Bronchial epithelial cell (primary cell): ENCODE measurements around the gene TNNI3. TPM values are rescaled to one million over a fixed set of nuclear protein-coding genes. Genes with fewer than 3 reads are reported as not detected.
A peak's percentile ranks its signal among the peaks of the same experiment; 100 is the strongest.

Experiments used
- DNase-seq: peaks from one replicate; pipeline ENCODE4 v3.0.0-alpha.2; 2010; ENCODE audit warnings: low read depth
- FAIRE-seq: peaks from 2 replicates; lab custom pipeline; 2011; peaks lifted over from hg19 to GRCh38; lab: Jason Lieb, UNC
- H3K27me3 ChIP-seq: 2 replicates; pipeline ENCODE4 v1.5.1; 2011; ENCODE audit warnings: low read length; ENCODE audit not compliant: control insufficient read depth, insufficient read depth
- H3K36me3 ChIP-seq: 2 replicates; pipeline ENCODE4 v1.5.1; 2011; ENCODE audit warnings: low read length; ENCODE audit not compliant: control insufficient read depth, insufficient read depth
- H3K4me3 ChIP-seq: 2 replicates; pipeline ENCODE4 v1.5.1; 2011; ENCODE audit warnings: mild to moderate bottlenecking, low read depth, low read length, control low read depth
- CTCF ChIP-seq: IDR thresholded peaks from 2 replicates; pipeline ENCODE4 v1.5.1; 2011; ENCODE audit warnings: mild to moderate bottlenecking, moderate library complexity, low read length, control low read depth, inconsistent platforms; ENCODE audit not compliant: insufficient read depth, severe bottlenecking
- total RNA-seq: library from RNA; depleted of rRNA; stranded (reverse); fragments of >200 nt; gene quantifications from 2 replicates; pipeline ENCODE4 v1.2.1, GENCODE V29; 2014

Gene TNNI3
- total RNA-seq, 1 donor from 2014 or later: 0.53 TPM

DNA sequence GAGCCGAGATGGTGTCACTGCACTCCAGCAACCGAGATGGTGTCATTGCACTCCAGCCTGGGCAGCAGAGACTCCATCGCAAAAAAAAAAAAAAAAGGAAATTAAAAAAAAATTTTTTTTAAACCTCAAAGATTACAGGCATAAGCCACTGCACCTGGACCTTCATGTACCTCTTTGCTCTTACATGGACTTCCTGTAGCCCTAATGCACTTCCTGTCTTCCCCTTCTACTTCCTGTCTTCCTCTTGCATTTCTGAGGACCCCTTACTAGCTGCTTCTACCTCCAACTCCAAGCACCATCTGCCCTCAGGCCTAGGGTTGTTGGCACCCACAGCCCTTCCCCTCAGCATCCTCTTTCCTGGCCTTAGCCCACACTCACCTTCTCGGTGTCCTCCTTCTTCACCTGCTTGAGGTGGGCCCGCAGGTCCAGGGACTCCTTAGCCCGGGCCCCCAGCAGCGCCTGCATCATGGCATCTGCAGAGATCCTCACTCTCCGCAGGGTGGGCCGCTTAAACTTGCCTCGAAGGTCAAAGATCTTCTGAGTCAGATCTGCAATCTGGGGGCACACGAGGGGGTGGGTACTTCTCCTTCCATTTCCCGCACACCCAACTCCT, 3.8 kb downstream of the TNNI3 start:
- no peak overlapping the region for H3K4me3 ChIP-seq
- no peak for FAIRE-seq
- no peak for TF ChIP-seq CTCF
- H3K27me3 ChIP-seq: no peaks in the 10 kb centered on the region
- H3K36me3 ChIP-seq: no peaks in the 10 kb centered on the region
- DNase-seq: no peak

GRCh38 chr19:55152017-55152416, 5.5 kb downstream of the TNNI3 start:
- Histone ChIP-seq H3K4me3 (no peak overlapping the region), H3K36me3 (no peaks in the 10 kb centered on the region), H3K27me3 (no peaks in the 10 kb centered on the region)
- no peak for TF ChIP-seq CTCF
- DNase-seq: no peak
- no peak for FAIRE-seq

- FAIRE-seq (no peak), DNase-seq (no peak)
- no peak for TF ChIP-seq CTCF
- no peak within 1 kb of the TSS for H3K4me3 ChIP-seq
- no peaks in the 10 kb centered on the region for H3K27me3 ChIP-seq
- no peaks in the 10 kb centered on the region for H3K36me3 ChIP-seq
These were observed 8.2 kb downstream of the TNNI3 start, which contains the start of gene TNNT1 for GRCh38 chr19:55149078-55150003. TNNT1 (minus strand) TSS chr19:55149206; CDS start chr19:55147157, 2,049 bp downstream.

- no peak for FAIRE-seq
- DNase-seq: no peak
- no peak overlapping the region for H3K4me3 ChIP-seq
- TF ChIP-seq CTCF: no peak
- no peaks in the 10 kb centered on the region for H3K36me3 ChIP-seq
- H3K27me3 ChIP-seq: no peaks in the 10 kb centered on the region
These were observed 9.8 kb downstream of the TNNI3 start for GRCh38 chr19:55147545-55148251.

DNA sequence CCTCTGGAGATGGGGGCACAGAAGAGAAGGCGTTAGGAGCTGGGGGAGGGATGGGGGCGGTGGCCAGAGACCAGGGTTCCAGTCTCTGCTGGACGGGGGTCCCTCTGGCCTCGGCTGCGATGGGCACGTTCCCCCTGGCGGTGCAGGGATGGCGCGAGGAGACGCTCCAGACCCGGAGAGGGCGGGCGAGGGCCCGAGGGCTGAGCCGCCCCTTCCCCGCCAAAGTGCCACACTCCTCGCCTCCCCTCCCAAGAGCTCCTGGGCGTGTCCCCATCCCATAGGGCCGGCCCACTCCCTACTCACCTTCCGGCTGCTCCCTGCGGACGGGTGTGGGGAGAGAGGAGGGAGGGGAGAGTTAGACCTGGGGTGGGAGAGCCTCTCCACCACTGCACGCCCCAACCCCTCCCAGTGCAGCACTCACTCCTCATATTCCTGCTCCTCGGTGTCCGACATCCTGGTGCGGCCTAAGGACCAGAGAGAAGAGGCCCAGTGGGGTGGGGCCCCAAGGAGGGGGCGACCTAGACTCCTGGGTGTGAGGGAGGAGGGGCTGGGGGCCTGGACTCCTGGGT, 10.7 kb downstream of the TNNI3 start:
- no peaks in the 10 kb centered on the region for H3K36me3 ChIP-seq
- FAIRE-seq (no peak), DNase-seq (peak; percentile 8)
- H3K27me3 ChIP-seq: no peaks in the 10 kb centered on the region
- no peak for TF ChIP-seq CTCF
- peak overlapping the region; percentile 40 for H3K4me3 ChIP-seq
